H9 (cell line): ENCODE measurements around the gene RB1. TPM values are rescaled to one million over a fixed set of nuclear protein-coding genes. Genes with fewer than 3 reads are reported as not detected.

Source experiments
- DNase-seq: peaks from one replicate; pipeline ENCODE4 v3.0.0-alpha.2; 2017
- H2AFZ ChIP-seq: one replicate; pipeline ENCODE4 v1.6.1; 2013; ENCODE audit warnings: mild to moderate bottlenecking, low read length, control low read depth, moderate library complexity
- H2AK5ac ChIP-seq: 2 replicates; pipeline ENCODE4 v1.6.1; 2013; ENCODE audit warnings: low read length, control low read depth, mixed read lengths; ENCODE audit not compliant: insufficient read length
- H2BK120ac ChIP-seq: one replicate; pipeline ENCODE4 v1.6.1; 2013; ENCODE audit warnings: low read depth, mild to moderate bottlenecking, low read length, control low read depth, inconsistent platforms; ENCODE audit not compliant: poor library complexity, severe bottlenecking
- H2BK12ac ChIP-seq: 2 replicates; pipeline ENCODE4 v1.6.1; 2013; ENCODE audit warnings: low read length, control low read depth, mixed read lengths, low read depth; ENCODE audit not compliant: insufficient read length
- H2BK15ac ChIP-seq: 2 replicates; pipeline ENCODE4 v1.6.1; 2013; ENCODE audit warnings: low read depth, low read length, control low read depth
- H2BK20ac ChIP-seq: one replicate; pipeline ENCODE4 v1.6.1; 2013; ENCODE audit warnings: low read depth, mild to moderate bottlenecking, low read length, control low read depth, inconsistent platforms; ENCODE audit not compliant: poor library complexity, severe bottlenecking
- H2BK5ac ChIP-seq: 2 replicates; pipeline ENCODE4 v1.6.1; 2013; ENCODE audit warnings: low read length, control low read depth, mixed read lengths; ENCODE audit not compliant: insufficient read length
- H3K14ac ChIP-seq: 2 replicates; pipeline ENCODE4 v1.6.1; 2013; ENCODE audit warnings: low read length, control low read depth; ENCODE audit not compliant: insufficient read depth
- H3K18ac ChIP-seq: 2 replicates; pipeline ENCODE4 v1.6.1; 2013; ENCODE audit warnings: low read depth, mild to moderate bottlenecking, mixed read lengths, low read length, control low read depth; ENCODE audit not compliant: insufficient read length
- H3K23ac ChIP-seq: 2 replicates; pipeline ENCODE4 v1.6.1; 2013; ENCODE audit warnings: low read length, control low read depth, mixed read lengths, low read depth; ENCODE audit not compliant: insufficient read length
- H3K23me2 ChIP-seq: 2 replicates; pipeline ENCODE4 v1.6.1; 2013; ENCODE audit warnings: low read depth, mild to moderate bottlenecking, mixed read lengths, low read length, control low read depth; ENCODE audit not compliant: insufficient read length, poor library complexity, severe bottlenecking
- H3K27ac ChIP-seq: 2 replicates; pipeline ENCODE4 v1.5.1; 2013; ENCODE audit warnings: low read length, control low read depth, mixed read lengths, low read depth; ENCODE audit not compliant: insufficient read length
- H3K27me3 ChIP-seq: 2 replicates; pipeline ENCODE4 v1.6.1; 2013; ENCODE audit warnings: low read length, control low read depth, inconsistent platforms; ENCODE audit not compliant: insufficient read depth
- H3K4ac ChIP-seq: 2 replicates; pipeline ENCODE4 v1.6.1; 2013; ENCODE audit warnings: low read depth, mild to moderate bottlenecking, control low read depth, inconsistent platforms, low read length, moderate library complexity
- H3K4me1 ChIP-seq: 2 replicates; pipeline ENCODE4 v1.6.1; 2013; ENCODE audit warnings: low read length, control low read depth, inconsistent platforms; ENCODE audit not compliant: insufficient read depth
- H3K4me2 ChIP-seq: 2 replicates; pipeline ENCODE4 v1.6.1; 2013; ENCODE audit warnings: low read length, control low read depth, mixed read lengths; ENCODE audit not compliant: insufficient read length, insufficient read depth
- H3K56ac ChIP-seq: 2 replicates; pipeline ENCODE4 v1.6.1; 2013; ENCODE audit warnings: low read depth, mild to moderate bottlenecking, mixed read lengths, low read length, control low read depth; ENCODE audit not compliant: insufficient read length
- H3K79me1 ChIP-seq: 2 replicates; pipeline ENCODE4 v1.6.1; 2013; ENCODE audit warnings: low read depth, mild to moderate bottlenecking, moderate library complexity, low read length, control low read depth, inconsistent platforms; ENCODE audit not compliant: insufficient read depth, poor library complexity, severe bottlenecking
- H3K79me2 ChIP-seq: 2 replicates; pipeline ENCODE4 v1.6.1; 2013; ENCODE audit warnings: low read length, control low read depth, inconsistent platforms; ENCODE audit not compliant: insufficient read depth
- H3K9ac ChIP-seq: 2 replicates; pipeline ENCODE4 v1.6.1; 2013; ENCODE audit warnings: low read length, control low read depth, mixed read lengths; ENCODE audit not compliant: insufficient read length; ENCODE audit errors: extremely low read depth
- H3K9me3 ChIP-seq: one replicate; pipeline ENCODE4 v1.6.1; 2013; ENCODE audit warnings: low read depth, low read length, inconsistent platforms; ENCODE audit not compliant: control insufficient read depth
- H3T11ph ChIP-seq: one replicate; pipeline ENCODE4 v1.6.1; 2013; ENCODE audit warnings: mild to moderate bottlenecking, low read length, control low read depth, inconsistent platforms
- H4K20me1 ChIP-seq: one replicate; pipeline ENCODE4 v1.6.1; 2013; ENCODE audit not compliant: control insufficient read depth, insufficient read length, insufficient read depth
- H4K5ac ChIP-seq: 2 replicates; pipeline ENCODE4 v1.6.1; 2013; ENCODE audit warnings: low read depth, mild to moderate bottlenecking, mixed read lengths, low read length, control low read depth; ENCODE audit not compliant: insufficient read length
- H4K8ac ChIP-seq: replicated peaks from 2 replicates; pipeline ENCODE4 v1.6.1; 2013; ENCODE audit warnings: low read length, control low read depth, mixed read lengths, low read depth; ENCODE audit not compliant: insufficient read length
- H4K91ac ChIP-seq: 2 replicates; pipeline ENCODE4 v1.6.1; 2013; ENCODE audit warnings: low read depth, mild to moderate bottlenecking, moderate library complexity, mixed read lengths, low read length, control low read depth; ENCODE audit not compliant: insufficient read length
- H3K27ac Mint-ChIP-seq, 3 experiments: 2 replicates in 2 of 3; 3 replicates in 1 of 3; pipeline ENCODE4 v1.8.0; 2020 to 2021; ENCODE audit warnings: mixed read lengths in 3 of 3, mild to moderate bottlenecking in 1 of 3, moderate library complexity in 1 of 3
- H3K27me3 Mint-ChIP-seq: 2 replicates; pipeline ENCODE4 v1.8.0; 2021; ENCODE audit warnings: low read depth, mild to moderate bottlenecking, moderate library complexity, mixed read lengths
- H3K36me3 Mint-ChIP-seq, 3 experiments: 2 replicates in 2 of 3; 3 replicates in 1 of 3; pipeline ENCODE4 v1.8.0; 2020 to 2021; ENCODE audit warnings: low read depth in 3 of 3, mixed read lengths in 3 of 3; ENCODE audit not compliant: insufficient read depth in 1 of 3
- H3K4me1 Mint-ChIP-seq, 2 experiments: 2 replicates each; pipeline ENCODE4 v1.8.0; 2020; ENCODE audit warnings: mixed read lengths in 2 of 2
- H3K4me3 Mint-ChIP-seq, 2 experiments: 2 replicates in 1 of 2; 3 replicates in 1 of 2; pipeline ENCODE4 v1.8.0; 2020 to 2021; ENCODE audit warnings: mild to moderate bottlenecking in 2 of 2, mixed read lengths in 2 of 2, moderate library complexity in 1 of 2
- H3K9me3 Mint-ChIP-seq, 2 experiments: 2 replicates in 1 of 2; 3 replicates in 1 of 2; pipeline ENCODE4 v1.8.0; 2020; ENCODE audit warnings: mild to moderate bottlenecking in 2 of 2, mixed read lengths in 2 of 2, moderate library complexity in 1 of 2
- WGBS: extraction: QIAGEN DNeasy Blood & Tissue Kit; methylation state at CpG from one replicate; pipeline ENCODE4 v1.1.7; 2013; ENCODE audit warnings: missing lambda C conversion rate, low lambda C conversion rate, mixed read lengths; ENCODE audit not compliant: insufficient read length; ENCODE audit errors: extremely low coverage; 5-methylcytosine and 5-hydroxymethylcytosine counted together
- total RNA-seq: library from RNA; stranded (reverse); gene quantifications from 2 replicates; pipeline ENCODE4 v1.2.1, GENCODE V29; 2021
- TF ChIP-seq, protein P1 (sequence below): fragments of 200-600 bp; sonication (generic); conservative IDR thresholded peaks from 3 replicates; pipeline ENCODE4 v1.8.0; 2021; ENCODE audit warnings: antibody characterized with exemption, mild to moderate bottlenecking

Gene RB1
- total RNA-seq, 1 experiment from 2014 or later = 20.5 TPM

DNA sequence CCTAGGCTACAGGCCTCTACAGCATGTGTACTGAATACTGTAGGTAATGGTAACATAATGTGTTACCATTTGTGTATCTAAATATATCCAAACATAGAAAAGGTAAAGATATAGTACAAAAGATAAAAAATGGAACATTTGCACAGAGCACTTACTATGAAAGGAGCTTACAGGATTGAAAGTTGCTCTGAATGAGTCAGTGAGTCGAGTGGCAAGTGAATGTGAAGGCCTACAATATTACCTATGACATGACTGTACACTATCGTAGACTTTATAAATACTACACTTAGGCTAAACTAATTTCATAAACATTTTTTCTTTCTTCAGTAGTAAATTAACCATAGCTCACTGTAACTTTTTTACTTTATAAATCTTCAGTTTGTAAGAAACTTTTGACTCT is 74.3 kb downstream of the RB1 start:
- no peak overlapping the region for H2BK12ac ChIP-seq
- no peak overlapping the region for H3K27ac Mint-ChIP-seq
- H2AFZ ChIP-seq = no peak overlapping the region
- whole genome bisulfite sequencing = no CpG with 5 or more reads among the region's 2 CpGs
- TF ChIP-seq, protein P1, sequence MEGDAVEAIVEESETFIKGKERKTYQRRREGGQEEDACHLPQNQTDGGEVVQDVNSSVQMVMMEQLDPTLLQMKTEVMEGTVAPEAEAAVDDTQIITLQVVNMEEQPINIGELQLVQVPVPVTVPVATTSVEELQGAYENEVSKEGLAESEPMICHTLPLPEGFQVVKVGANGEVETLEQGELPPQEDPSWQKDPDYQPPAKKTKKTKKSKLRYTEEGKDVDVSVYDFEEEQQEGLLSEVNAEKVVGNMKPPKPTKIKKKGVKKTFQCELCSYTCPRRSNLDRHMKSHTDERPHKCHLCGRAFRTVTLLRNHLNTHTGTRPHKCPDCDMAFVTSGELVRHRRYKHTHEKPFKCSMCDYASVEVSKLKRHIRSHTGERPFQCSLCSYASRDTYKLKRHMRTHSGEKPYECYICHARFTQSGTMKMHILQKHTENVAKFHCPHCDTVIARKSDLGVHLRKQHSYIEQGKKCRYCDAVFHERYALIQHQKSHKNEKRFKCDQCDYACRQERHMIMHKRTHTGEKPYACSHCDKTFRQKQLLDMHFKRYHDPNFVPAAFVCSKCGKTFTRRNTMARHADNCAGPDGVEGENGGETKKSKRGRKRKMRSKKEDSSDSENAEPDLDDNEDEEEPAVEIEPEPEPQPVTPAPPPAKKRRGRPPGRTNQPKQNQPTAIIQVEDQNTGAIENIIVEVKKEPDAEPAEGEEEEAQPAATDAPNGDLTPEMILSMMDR = no peak
- no peaks in the 10 kb centered on the region for H3K27me3 ChIP-seq
- no peaks in the 10 kb centered on the region for H3K9me3 ChIP-seq
- no peak overlapping the region for H4K5ac ChIP-seq
- H2BK5ac ChIP-seq = no peak overlapping the region
- no peak overlapping the region for H3K4ac ChIP-seq
- H3K18ac ChIP-seq = no peak overlapping the region
- H3K14ac ChIP-seq = no peak overlapping the region
- H3K9ac ChIP-seq = no peak overlapping the region
- no peak overlapping the region for H3K4me3 Mint-ChIP-seq
- H3K27me3 Mint-ChIP-seq = no peaks in the 10 kb centered on the region
- no peaks in the 10 kb centered on the region for H3K79me1 ChIP-seq
- no peak overlapping the region for H3K23ac ChIP-seq
- no peak overlapping the region for H4K8ac ChIP-seq
- H3K4me2 ChIP-seq = no peak overlapping the region
- no peak overlapping the region for H4K91ac ChIP-seq
- no peak overlapping the region for H3K27ac ChIP-seq
- no peak overlapping the region for H3K56ac ChIP-seq
- H2BK20ac ChIP-seq = no peak overlapping the region
- H3K79me2 ChIP-seq = no peaks in the 10 kb centered on the region
- DNase-seq = no peak
- no peaks in the 10 kb centered on the region for H4K20me1 ChIP-seq
- no peaks in the 10 kb centered on the region for H3K4me1 Mint-ChIP-seq
- no peak overlapping the region for H2BK120ac ChIP-seq
- no peaks in the 10 kb centered on the region; a peak in 1 of 5 replicates for H3K9me3 Mint-ChIP-seq
- H2AK5ac ChIP-seq = no peak overlapping the region
- no peak overlapping the region for H3T11ph ChIP-seq
- H3K4me1 ChIP-seq = no peaks in the 10 kb centered on the region
- H3K23me2 ChIP-seq = no peaks in the 10 kb centered on the region
- H2BK15ac ChIP-seq = no peak overlapping the region
- peaks cover 0 to 11% (median 10%) of the 10 kb centered on the region in 3 experiments; a peak in 4 of 7 replicates for H3K36me3 Mint-ChIP-seq
